ENCODE measurements around the gene KLHL17. TPM values are rescaled to one million over a fixed set of nuclear protein-coding genes. Genes with fewer than 3 reads are reported as not detected.

The KLHL17 gene
- total RNA-seq, 1 donor from 2014 or later = 4.5 TPM

DNA sequence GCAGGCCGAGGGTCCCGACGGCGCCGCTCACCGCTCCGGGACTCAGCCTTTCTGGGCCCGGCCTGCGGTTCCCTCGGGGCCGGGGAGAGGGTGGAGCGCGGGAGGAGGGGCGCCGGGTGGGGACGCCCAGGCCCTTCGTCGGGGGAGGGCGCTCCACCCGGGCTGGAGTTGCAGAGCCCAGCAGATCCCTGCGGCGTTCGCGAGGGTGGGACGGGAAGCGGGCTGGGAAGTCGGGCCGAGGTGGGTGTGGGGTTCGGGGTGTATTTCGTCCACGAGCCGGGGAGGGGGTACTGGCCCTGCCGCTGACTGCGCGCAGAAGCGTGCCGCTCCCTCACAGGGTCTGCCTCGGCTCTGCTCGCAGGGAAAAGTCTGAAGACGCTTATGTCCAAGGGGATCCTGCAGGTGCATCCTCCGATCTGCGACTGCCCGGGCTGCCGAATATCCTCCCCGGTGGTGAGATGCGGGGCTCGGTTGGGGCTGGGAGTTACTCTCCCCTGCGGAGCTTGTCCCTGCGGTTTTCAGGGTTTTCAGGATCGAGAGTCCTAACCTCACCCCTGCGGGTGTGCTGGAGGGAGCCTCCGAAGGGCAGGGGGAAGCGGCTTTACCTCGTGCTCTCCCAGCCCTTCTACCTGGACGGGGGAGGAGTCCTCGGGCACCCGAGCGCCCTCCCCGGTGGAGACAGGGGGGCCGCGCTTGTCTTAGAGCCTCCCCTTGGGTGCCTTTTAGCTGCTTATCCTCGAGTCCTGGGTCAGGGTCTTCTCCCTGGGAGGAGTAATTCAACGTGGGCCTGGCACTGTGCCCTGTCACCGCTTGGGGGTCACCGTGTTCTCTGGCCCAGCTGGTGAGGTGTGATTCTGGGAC, 34.6 kb upstream of the KLHL17 start:
- H3K27me3 ChIP-seq (ENCODE audit: control insufficient read depth, insufficient read depth, low read length) = peaks cover 44% of the 10 kb centered on the region
- no peaks in the 10 kb centered on the region for H3K36me3 ChIP-seq (ENCODE audit: control insufficient read depth, insufficient read depth, low read length)
- no peak for DNase-seq (ENCODE audit: low read depth)
- FAIRE-seq = no peak
- TF ChIP-seq, protein P1, sequence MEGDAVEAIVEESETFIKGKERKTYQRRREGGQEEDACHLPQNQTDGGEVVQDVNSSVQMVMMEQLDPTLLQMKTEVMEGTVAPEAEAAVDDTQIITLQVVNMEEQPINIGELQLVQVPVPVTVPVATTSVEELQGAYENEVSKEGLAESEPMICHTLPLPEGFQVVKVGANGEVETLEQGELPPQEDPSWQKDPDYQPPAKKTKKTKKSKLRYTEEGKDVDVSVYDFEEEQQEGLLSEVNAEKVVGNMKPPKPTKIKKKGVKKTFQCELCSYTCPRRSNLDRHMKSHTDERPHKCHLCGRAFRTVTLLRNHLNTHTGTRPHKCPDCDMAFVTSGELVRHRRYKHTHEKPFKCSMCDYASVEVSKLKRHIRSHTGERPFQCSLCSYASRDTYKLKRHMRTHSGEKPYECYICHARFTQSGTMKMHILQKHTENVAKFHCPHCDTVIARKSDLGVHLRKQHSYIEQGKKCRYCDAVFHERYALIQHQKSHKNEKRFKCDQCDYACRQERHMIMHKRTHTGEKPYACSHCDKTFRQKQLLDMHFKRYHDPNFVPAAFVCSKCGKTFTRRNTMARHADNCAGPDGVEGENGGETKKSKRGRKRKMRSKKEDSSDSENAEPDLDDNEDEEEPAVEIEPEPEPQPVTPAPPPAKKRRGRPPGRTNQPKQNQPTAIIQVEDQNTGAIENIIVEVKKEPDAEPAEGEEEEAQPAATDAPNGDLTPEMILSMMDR (IDR thresholded peaks at IDR 0.05; ENCODE audit: insufficient read depth, low read length, severe bottlenecking) = no peak
- H3K4me3 ChIP-seq (ENCODE audit: low read depth, low read length) = no peak overlapping the region

DNA sequence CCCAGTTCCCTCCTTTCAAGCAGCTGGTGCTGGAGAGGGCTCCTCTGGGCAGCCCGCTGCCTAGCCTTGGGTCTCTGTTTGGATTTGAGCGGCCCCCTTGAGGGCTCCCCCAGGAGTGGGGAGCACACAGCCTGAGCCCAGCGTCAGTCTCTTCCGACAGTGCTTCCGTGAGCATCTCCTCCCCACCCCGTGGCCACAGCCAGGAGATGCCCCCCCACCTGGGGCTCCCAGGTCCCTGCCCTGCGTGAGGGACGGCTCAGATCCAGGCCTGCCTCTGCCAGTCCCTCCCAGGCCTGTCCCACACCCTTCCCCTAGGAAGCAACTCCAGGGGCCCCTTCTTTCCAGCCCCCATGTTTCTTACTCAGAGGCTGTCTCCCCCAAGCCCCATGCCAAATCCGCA, 33.1 kb upstream of the KLHL17 start:
- FAIRE-seq = no peak
- TF ChIP-seq, protein P1 (IDR thresholded peaks at IDR 0.05; ENCODE audit: insufficient read depth, low read length, severe bottlenecking) = no peak
- DNase-seq (ENCODE audit: low read depth) = no peak
- no peaks in the 10 kb centered on the region for H3K36me3 ChIP-seq (ENCODE audit: control insufficient read depth, insufficient read depth, low read length)
- peaks cover 40% of the 10 kb centered on the region for H3K27me3 ChIP-seq (ENCODE audit: control insufficient read depth, insufficient read depth, low read length)
- H3K4me3 ChIP-seq (ENCODE audit: low read depth, low read length) = no peak overlapping the region

DNA sequence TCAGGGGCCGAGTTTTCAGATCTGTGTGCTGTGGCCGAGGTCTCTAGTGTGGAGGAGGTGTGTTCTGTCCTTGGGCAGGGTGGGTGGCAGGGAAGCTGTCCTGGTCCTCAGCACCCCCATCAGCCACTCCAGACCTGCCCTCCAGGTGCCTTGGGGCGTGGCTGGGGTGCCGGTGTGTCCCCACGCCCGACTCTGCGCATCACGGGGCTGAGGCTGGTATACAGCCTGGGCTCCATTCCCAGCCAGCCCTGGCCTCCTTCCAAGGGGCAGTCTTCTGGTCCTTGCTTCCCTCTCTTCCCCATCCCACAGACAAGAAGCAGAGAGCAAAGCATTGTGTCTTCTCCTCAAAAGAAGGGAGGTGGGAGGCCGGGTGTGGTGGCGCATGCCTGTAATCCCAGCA, 32.6 kb upstream of the KLHL17 start:
- Histone ChIP-seq H3K36me3 (ENCODE audit: control insufficient read depth, insufficient read depth, low read length) (no peaks in the 10 kb centered on the region), H3K27me3 (ENCODE audit: control insufficient read depth, insufficient read depth, low read length) (peaks cover 38% of the 10 kb centered on the region), H3K4me3 (ENCODE audit: low read depth, low read length) (no peak overlapping the region)
- FAIRE-seq (no peak), DNase-seq (ENCODE audit: low read depth) (no peak)
- TF ChIP-seq, protein P1 (IDR thresholded peaks at IDR 0.05; ENCODE audit: insufficient read depth, low read length, severe bottlenecking) = no peak

DNA sequence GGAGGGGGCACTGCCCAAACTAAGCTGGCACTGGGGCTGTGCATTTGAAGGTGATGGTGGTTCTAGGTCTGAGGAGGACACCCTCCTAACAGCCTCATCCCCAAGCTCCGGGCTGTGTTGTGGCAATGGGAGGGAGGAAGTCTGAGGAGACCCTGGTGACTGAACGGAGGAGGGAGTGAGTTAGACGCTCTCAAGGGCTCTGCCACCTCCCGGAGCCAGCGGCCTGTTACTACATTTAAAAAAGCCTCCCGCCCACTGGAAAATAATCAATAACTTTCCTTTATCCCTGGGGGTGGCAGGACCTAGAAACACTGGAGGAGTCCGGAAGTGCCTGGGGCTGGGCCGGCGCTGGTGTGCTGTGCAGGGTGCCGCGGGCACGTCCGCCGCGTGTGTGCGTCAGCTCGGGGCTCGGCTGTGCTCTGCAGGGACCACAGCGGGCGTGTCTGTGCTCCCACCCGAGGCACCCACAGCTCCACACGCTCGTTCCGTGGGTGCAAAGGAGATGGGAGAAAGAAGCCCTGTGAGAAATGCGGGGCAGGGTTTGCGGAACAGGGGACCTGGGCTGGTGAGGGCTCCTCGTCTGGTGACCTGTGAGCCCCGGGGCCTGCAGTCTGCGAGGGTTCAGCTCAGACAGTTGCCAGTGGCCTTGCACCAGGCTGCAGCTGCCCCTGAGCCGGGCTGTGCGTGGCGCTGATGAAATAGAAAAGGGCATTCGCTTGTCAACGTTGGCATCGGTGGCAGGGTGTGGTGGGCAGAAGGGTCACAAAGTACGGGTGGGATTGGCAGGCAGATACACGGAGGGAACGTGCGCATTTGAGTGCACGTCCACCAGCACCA, 31.3 kb upstream of the KLHL17 start:
- H3K27me3 ChIP-seq (ENCODE audit: control insufficient read depth, insufficient read depth, low read length) = peaks cover 41% of the 10 kb centered on the region
- no peak for FAIRE-seq
- TF ChIP-seq, protein P1 (IDR thresholded peaks at IDR 0.05; ENCODE audit: insufficient read depth, low read length, severe bottlenecking) = no peak
- no peak for DNase-seq (ENCODE audit: low read depth)
- no peak overlapping the region for H3K4me3 ChIP-seq (ENCODE audit: low read depth, low read length)
- H3K36me3 ChIP-seq (ENCODE audit: control insufficient read depth, insufficient read depth, low read length) = no peaks in the 10 kb centered on the region

DNA sequence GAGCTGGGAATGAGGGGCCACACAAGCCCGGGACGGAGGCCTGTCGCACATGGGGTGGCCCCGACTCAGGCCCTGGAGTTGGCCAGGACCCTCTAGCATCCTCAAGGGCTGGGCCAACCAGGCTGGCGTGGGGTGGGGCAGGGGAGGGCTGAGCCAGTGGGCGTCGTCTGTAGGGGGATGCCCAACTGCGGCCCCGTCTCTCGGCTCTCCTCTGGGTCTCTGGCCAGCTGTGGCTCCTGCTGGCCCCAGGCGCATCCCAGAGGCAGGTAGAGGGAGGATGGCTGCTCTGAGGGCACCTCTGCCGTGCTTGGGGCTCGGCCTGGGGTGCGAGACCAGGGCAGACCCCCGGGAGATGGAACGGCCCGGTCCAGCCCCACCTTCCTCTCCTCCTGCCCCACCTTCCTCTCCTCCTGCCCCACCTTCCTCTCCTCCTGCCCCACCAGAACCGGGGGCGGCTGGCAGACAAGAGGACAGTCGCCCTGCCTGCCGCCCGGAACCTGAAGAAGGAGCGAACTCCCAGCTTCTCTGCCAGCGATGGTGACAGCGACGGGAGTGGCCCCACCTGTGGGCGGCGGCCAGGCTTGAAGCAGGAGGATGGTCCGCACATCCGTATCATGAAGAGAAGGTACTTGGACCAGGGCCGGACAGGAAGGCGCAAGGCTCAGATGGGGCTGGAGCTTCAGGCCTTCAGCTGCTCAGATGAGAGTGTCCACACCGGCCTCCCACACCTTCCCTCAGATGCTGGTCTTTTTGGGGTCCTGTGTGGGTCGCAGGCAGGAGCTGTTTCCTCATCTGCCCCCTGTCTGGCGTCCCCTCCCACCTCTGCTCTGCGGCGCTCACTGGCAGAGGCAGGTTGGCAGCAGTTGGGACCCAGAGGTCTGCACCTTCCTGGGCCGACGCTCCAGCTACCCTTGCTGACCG, 30.4 kb upstream of the KLHL17 start:
- H3K27me3 ChIP-seq (ENCODE audit: control insufficient read depth, insufficient read depth, low read length) = peaks cover 41% of the 10 kb centered on the region
- DNase-seq (ENCODE audit: low read depth) (no peak), FAIRE-seq (no peak)
- TF ChIP-seq, protein P1 (IDR thresholded peaks at IDR 0.05; ENCODE audit: insufficient read depth, low read length, severe bottlenecking) = no peak
- H3K36me3 ChIP-seq (ENCODE audit: control insufficient read depth, insufficient read depth, low read length) = no peaks in the 10 kb centered on the region
- H3K4me3 ChIP-seq (ENCODE audit: low read depth, low read length) = no peak overlapping the region
